Measurements from ENCODE around the gene TSHZ1.

The TSHZ1 gene

GRCh38 chr18:75210274-75211001, at the start of gene TSHZ1:
Gene TSHZ1, plus strand, starts transcription at chr18:75210797. Its CDS starts 1,080 bp downstream, at chr18:75211877.
- peaks cover 35% of the 10 kb centered on the region for H3K4me1 ChIP-seq (ENCODE audit: control insufficient read depth, insufficient read depth, low read length)
- H3K36me3 ChIP-seq (ENCODE audit: control insufficient read depth, insufficient read depth, low read length) = no peaks in the 10 kb centered on the region
- no peaks in the 10 kb centered on the region for H3K9me3 ChIP-seq (ENCODE audit: control insufficient read depth, insufficient read depth, low read depth, low read length)
- no peak within 1 kb of the TSS for H3K27ac ChIP-seq (ENCODE audit: low read depth, low read length)
- H3K9ac ChIP-seq (ENCODE audit: low read length) = peak within 1 kb of the TSS; percentile 55
- H3K4me3 ChIP-seq (ENCODE audit: low read depth, low read length) = peak within 1 kb of the TSS; percentile 82
- peaks cover 79% of the 10 kb centered on the region for H3K27me3 ChIP-seq (ENCODE audit: control insufficient read depth, insufficient read depth, low read length)

GRCh38 chr18:75161256-75162028, 49.2 kb upstream of the TSHZ1 start:
- Histone ChIP-seq H3K9me3 (ENCODE audit: control insufficient read depth, insufficient read depth, low read depth, low read length) (no peaks in the 10 kb centered on the region), H3K4me1 (ENCODE audit: control insufficient read depth, insufficient read depth, low read length) (peaks cover 5% of the 10 kb centered on the region; the same call in 1 of the 2 replicates), H3K27ac (ENCODE audit: low read depth, low read length) (no peak overlapping the region), H3K27me3 (ENCODE audit: control insufficient read depth, insufficient read depth, low read length) (no peaks in the 10 kb centered on the region; the same call in 1 of the 2 replicates), H3K4me3 (ENCODE audit: low read depth, low read length) (no peak overlapping the region), H3K9ac (ENCODE audit: low read length) (no peak overlapping the region), H3K36me3 (ENCODE audit: control insufficient read depth, insufficient read depth, low read length) (no peaks in the 10 kb centered on the region)

- H3K9ac ChIP-seq (ENCODE audit: low read length) = no peak overlapping the region
- no peaks in the 10 kb centered on the region for H3K9me3 ChIP-seq (ENCODE audit: control insufficient read depth, insufficient read depth, low read depth, low read length)
- no peaks in the 10 kb centered on the region; the same call in 1 of the 2 replicates for H3K27me3 ChIP-seq (ENCODE audit: control insufficient read depth, insufficient read depth, low read length)
- no peak overlapping the region for H3K27ac ChIP-seq (ENCODE audit: low read depth, low read length)
- H3K4me3 ChIP-seq (ENCODE audit: low read depth, low read length) = no peak overlapping the region
- H3K36me3 ChIP-seq (ENCODE audit: control insufficient read depth, insufficient read depth, low read length) = no peaks in the 10 kb centered on the region
- H3K4me1 ChIP-seq (ENCODE audit: control insufficient read depth, insufficient read depth, low read length) = peaks cover 5% of the 10 kb centered on the region; the same call in 1 of the 2 replicates
Observed at GRCh38 chr18:75162467-75162866, 48.1 kb upstream of the TSHZ1 start.

- Histone ChIP-seq H3K9ac (ENCODE audit: low read length) (no peak overlapping the region), H3K27me3 (ENCODE audit: control insufficient read depth, insufficient read depth, low read length) (no peaks in the 10 kb centered on the region; the same call in 1 of the 2 replicates), H3K27ac (ENCODE audit: low read depth, low read length) (no peak overlapping the region), H3K36me3 (ENCODE audit: control insufficient read depth, insufficient read depth, low read length) (no peaks in the 10 kb centered on the region), H3K4me3 (ENCODE audit: low read depth, low read length) (no peak overlapping the region), H3K4me1 (ENCODE audit: control insufficient read depth, insufficient read depth, low read length) (peaks cover 5% of the 10 kb centered on the region; the same call in 1 of the 2 replicates), H3K9me3 (ENCODE audit: control insufficient read depth, insufficient read depth, low read depth, low read length) (no peaks in the 10 kb centered on the region)
Observed at GRCh38 chr18:75162978-75163377, 47.6 kb upstream of the TSHZ1 start.

- H3K4me1 ChIP-seq (ENCODE audit: control insufficient read depth, insufficient read depth, low read length) = peaks cover 5% of the 10 kb centered on the region; the same call in 1 of the 2 replicates
- H3K27me3 ChIP-seq (ENCODE audit: control insufficient read depth, insufficient read depth, low read length) = no peaks in the 10 kb centered on the region; the same call in 1 of the 2 replicates
- H3K36me3 ChIP-seq (ENCODE audit: control insufficient read depth, insufficient read depth, low read length) = no peaks in the 10 kb centered on the region
Observed at GRCh38 chr18:75163736-75164135, 46.9 kb upstream of the TSHZ1 start.

GRCh38 chr18:75164479-75164878, 46.1 kb upstream of the TSHZ1 start:
- Histone ChIP-seq H3K36me3 (ENCODE audit: control insufficient read depth, insufficient read depth, low read length) (no peaks in the 10 kb centered on the region), H3K9me3 (ENCODE audit: control insufficient read depth, insufficient read depth, low read depth, low read length) (no peaks in the 10 kb centered on the region), H3K4me1 (ENCODE audit: control insufficient read depth, insufficient read depth, low read length) (peaks cover 3% of the 10 kb centered on the region; the same call in 1 of the 2 replicates), H3K27me3 (ENCODE audit: control insufficient read depth, insufficient read depth, low read length) (no peaks in the 10 kb centered on the region; the same call in 1 of the 2 replicates), H3K9ac (ENCODE audit: low read length) (no peak overlapping the region), H3K27ac (ENCODE audit: low read depth, low read length) (no peak overlapping the region), H3K4me3 (ENCODE audit: low read depth, low read length) (no peak overlapping the region)

More at GRCh38 chr18:75163736-75164135, 46.9 kb upstream of the TSHZ1 start:
- no peak overlapping the region for H3K27ac ChIP-seq (ENCODE audit: low read depth, low read length)
- H3K4me3 ChIP-seq (ENCODE audit: low read depth, low read length) = no peak overlapping the region
- H3K9me3 ChIP-seq (ENCODE audit: control insufficient read depth, insufficient read depth, low read depth, low read length) = no peaks in the 10 kb centered on the region
- no peak overlapping the region for H3K9ac ChIP-seq (ENCODE audit: low read length)

- Histone ChIP-seq H3K9me3 (ENCODE audit: control insufficient read depth, insufficient read depth, low read depth, low read length) (no peaks in the 10 kb centered on the region), H3K4me3 (ENCODE audit: low read depth, low read length) (no peak overlapping the region), H3K9ac (ENCODE audit: low read length) (no peak overlapping the region), H3K27ac (ENCODE audit: low read depth, low read length) (no peak overlapping the region), H3K27me3 (ENCODE audit: control insufficient read depth, insufficient read depth, low read length) (no peaks in the 10 kb centered on the region; the same call in 1 of the 2 replicates), H3K36me3 (ENCODE audit: control insufficient read depth, insufficient read depth, low read length) (no peaks in the 10 kb centered on the region), H3K4me1 (ENCODE audit: control insufficient read depth, insufficient read depth, low read length) (no peaks in the 10 kb centered on the region)
Observed at GRCh38 chr18:75165926-75166325, 44.7 kb upstream of the TSHZ1 start.

GRCh38 chr18:75167137-75167536, 43.5 kb upstream of the TSHZ1 start:
- H3K36me3 ChIP-seq (ENCODE audit: control insufficient read depth, insufficient read depth, low read length) = no peaks in the 10 kb centered on the region

GRCh38 chr18:75167759-75168618, 42.6 kb upstream of the TSHZ1 start:
- Histone ChIP-seq H3K4me3 (ENCODE audit: low read depth, low read length) (no peak overlapping the region), H3K9me3 (ENCODE audit: control insufficient read depth, insufficient read depth, low read depth, low read length) (no peaks in the 10 kb centered on the region)

More at GRCh38 chr18:75167137-75167536, 43.5 kb upstream of the TSHZ1 start:
- no peaks in the 10 kb centered on the region for H3K9me3 ChIP-seq (ENCODE audit: control insufficient read depth, insufficient read depth, low read depth, low read length)
- H3K9ac ChIP-seq (ENCODE audit: low read length) = no peak overlapping the region
- no peaks in the 10 kb centered on the region for H3K4me1 ChIP-seq (ENCODE audit: control insufficient read depth, insufficient read depth, low read length)
- H3K4me3 ChIP-seq (ENCODE audit: low read depth, low read length) = no peak overlapping the region
- H3K27me3 ChIP-seq (ENCODE audit: control insufficient read depth, insufficient read depth, low read length) = no peaks in the 10 kb centered on the region; the same call in 1 of the 2 replicates
- H3K27ac ChIP-seq (ENCODE audit: low read depth, low read length) = no peak overlapping the region

GRCh38 chr18:75168619-75169018, 42.0 kb upstream of the TSHZ1 start:
- H3K4me3 ChIP-seq (ENCODE audit: low read depth, low read length) = no peak overlapping the region
- H3K9me3 ChIP-seq (ENCODE audit: control insufficient read depth, insufficient read depth, low read depth, low read length) = no peaks in the 10 kb centered on the region
- no peaks in the 10 kb centered on the region for H3K4me1 ChIP-seq (ENCODE audit: control insufficient read depth, insufficient read depth, low read length)

More at GRCh38 chr18:75167759-75168618, 42.6 kb upstream of the TSHZ1 start:
- Histone ChIP-seq H3K27ac (ENCODE audit: low read depth, low read length) (no peak overlapping the region), H3K4me1 (ENCODE audit: control insufficient read depth, insufficient read depth, low read length) (no peaks in the 10 kb centered on the region), H3K27me3 (ENCODE audit: control insufficient read depth, insufficient read depth, low read length) (no peaks in the 10 kb centered on the region; the same call in 1 of the 2 replicates), H3K9ac (ENCODE audit: low read length) (no peak overlapping the region), H3K36me3 (ENCODE audit: control insufficient read depth, insufficient read depth, low read length) (no peaks in the 10 kb centered on the region)

More at GRCh38 chr18:75168619-75169018, 42.0 kb upstream of the TSHZ1 start:
- H3K27me3 ChIP-seq (ENCODE audit: control insufficient read depth, insufficient read depth, low read length) = no peaks in the 10 kb centered on the region; the same call in 1 of the 2 replicates
- H3K27ac ChIP-seq (ENCODE audit: low read depth, low read length) = no peak overlapping the region
- H3K9ac ChIP-seq (ENCODE audit: low read length) = no peak overlapping the region
- H3K36me3 ChIP-seq (ENCODE audit: control insufficient read depth, insufficient read depth, low read length) = no peaks in the 10 kb centered on the region

Data from HUES6 (cell line).